NAMALWA (cell line): Measurements from ENCODE around the gene IGFBP2.

Experiments used
- DNase-seq: peaks from one replicate; pipeline ENCODE4 v3.0.0-alpha.2; 2015; ENCODE audit warnings: low spot score

IGFBP2 gene

GRCh38 chr2:216701544-216701943 lies 68.3 kb downstream of the IGFBP2 start:
- no peak for DNase-seq

GRCh38 chr2:216702756-216703155 lies 69.5 kb downstream of the IGFBP2 start:
- DNase-seq = no peak

- no peak for DNase-seq
Measured at GRCh38 chr2:216710551-216711301, 77.5 kb downstream of the IGFBP2 start.

- DNase-seq = no peak
Measured at GRCh38 chr2:216711348-216711747, 78.1 kb downstream of the IGFBP2 start.

GRCh38 chr2:216713691-216714336 lies 80.6 kb downstream of the IGFBP2 start:
- DNase-seq = no peak
